Measurements from ENCODE around the gene SHISAL2A.

DNA sequence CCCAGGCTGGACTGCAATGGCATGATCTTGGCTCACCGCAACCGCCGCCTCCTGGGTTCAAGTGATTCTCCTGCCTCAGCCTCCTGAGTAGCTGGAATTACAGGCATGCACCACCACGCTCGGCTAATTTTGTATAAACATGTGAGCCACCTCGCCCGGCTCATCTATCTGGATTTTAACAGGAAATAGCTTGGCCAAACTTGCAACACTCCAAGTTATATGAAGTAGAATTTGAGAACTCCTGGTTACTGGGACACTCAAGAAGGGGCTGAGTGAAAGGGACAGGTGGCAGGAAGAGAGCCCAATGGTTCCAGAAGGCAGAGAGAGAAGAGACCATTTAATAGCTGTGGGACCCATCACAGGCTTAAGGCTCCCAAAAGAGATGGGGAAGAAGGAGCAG is 33.7 kb upstream of the SHISAL2A start:
- TF ChIP-seq POLR2A (IDR thresholded peaks at IDR 0.05) (no peak), POLR2AphosphoS5 (IDR thresholded peaks at IDR 0.05) (no peak)
- TF ChIP-seq, protein P1, sequence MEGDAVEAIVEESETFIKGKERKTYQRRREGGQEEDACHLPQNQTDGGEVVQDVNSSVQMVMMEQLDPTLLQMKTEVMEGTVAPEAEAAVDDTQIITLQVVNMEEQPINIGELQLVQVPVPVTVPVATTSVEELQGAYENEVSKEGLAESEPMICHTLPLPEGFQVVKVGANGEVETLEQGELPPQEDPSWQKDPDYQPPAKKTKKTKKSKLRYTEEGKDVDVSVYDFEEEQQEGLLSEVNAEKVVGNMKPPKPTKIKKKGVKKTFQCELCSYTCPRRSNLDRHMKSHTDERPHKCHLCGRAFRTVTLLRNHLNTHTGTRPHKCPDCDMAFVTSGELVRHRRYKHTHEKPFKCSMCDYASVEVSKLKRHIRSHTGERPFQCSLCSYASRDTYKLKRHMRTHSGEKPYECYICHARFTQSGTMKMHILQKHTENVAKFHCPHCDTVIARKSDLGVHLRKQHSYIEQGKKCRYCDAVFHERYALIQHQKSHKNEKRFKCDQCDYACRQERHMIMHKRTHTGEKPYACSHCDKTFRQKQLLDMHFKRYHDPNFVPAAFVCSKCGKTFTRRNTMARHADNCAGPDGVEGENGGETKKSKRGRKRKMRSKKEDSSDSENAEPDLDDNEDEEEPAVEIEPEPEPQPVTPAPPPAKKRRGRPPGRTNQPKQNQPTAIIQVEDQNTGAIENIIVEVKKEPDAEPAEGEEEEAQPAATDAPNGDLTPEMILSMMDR (IDR thresholded peaks at IDR 0.05), result no peak

Data from upper lobe of left lung (tissue), 4 donors.